Measurements from ENCODE around the gene TMEM151B. TPM values are rescaled to one million over a fixed set of nuclear protein-coding genes. Genes with fewer than 3 reads are reported as not detected.

TMEM151B gene
- total RNA-seq, 2 donors from 2014 or later: 0.09 to 1.1 TPM

GRCh38 chr6:44233567-44234100, 36.6 kb upstream of the TMEM151B start:
- no peak overlapping the region for H3K4me3 ChIP-seq
- intact Hi-C loops (cut with DNase I): loop anchor here (1.0 to 5.0 kb wide), 2 partner anchors 60 to 136 kb away; no protein-coding TSS in a partner anchor
- 35% methylated on average over 14 of the region's 14 CpGs for WGBS
- DNase-seq (ENCODE audit: low spot score): no peak
- H3K4me1 ChIP-seq (replicated peaks): peaks cover 15% of the 10 kb centered on the region
- peak overlapping the region; percentile 69 to 80 for H3K27ac ChIP-seq
- no peaks in the 10 kb centered on the region for H3K36me3 ChIP-seq
- TF ChIP-seq POLR2AphosphoS5 (IDR thresholded peaks at IDR 0.05) (no peak), POLR2A (IDR thresholded peaks at IDR 0.05) (no peak), CTCF (IDR thresholded peaks at IDR 0.05) (no peak)
- H3K27me3 ChIP-seq (replicated peaks; ENCODE audit: insufficient read depth): no peaks in the 10 kb centered on the region
- no peaks in the 10 kb centered on the region for H3K9me3 ChIP-seq

- Histone ChIP-seq H3K9me3 (no peaks in the 10 kb centered on the region), H3K36me3 (no peaks in the 10 kb centered on the region), H3K27me3 (replicated peaks; ENCODE audit: insufficient read depth) (no peaks in the 10 kb centered on the region), H3K27ac (peak overlapping the region; percentile 69 to 80), H3K4me1 (replicated peaks) (peaks cover 15% of the 10 kb centered on the region), H3K4me3 (no peak overlapping the region)
- TF ChIP-seq CTCF (IDR thresholded peaks at IDR 0.05) (peak; percentile 41 to 90 (median 64)), POLR2AphosphoS5 (IDR thresholded peaks at IDR 0.05) (peak; percentile 61), POLR2A (IDR thresholded peaks at IDR 0.05) (no peak)
- intact Hi-C loops (cut with DNase I): loop anchor here (1.0 to 5.0 kb wide), 2 partner anchors 61 to 137 kb away; no protein-coding TSS in a partner anchor
- WGBS: 9% methylated on average over 5 of the region's 5 CpGs
- DNase-seq (ENCODE audit: low spot score): peak; percentile 63
Observed at GRCh38 chr6:44234101-44235025, 35.9 kb upstream of the TMEM151B start.

- Histone ChIP-seq H3K36me3 (no peaks in the 10 kb centered on the region), H3K9me3 (no peaks in the 10 kb centered on the region), H3K27ac (peak overlapping the region; percentile 69 to 80), H3K4me1 (replicated peaks) (peaks cover 15% of the 10 kb centered on the region), H3K4me3 (no peak overlapping the region), H3K27me3 (replicated peaks; ENCODE audit: insufficient read depth) (no peaks in the 10 kb centered on the region)
- TF ChIP-seq CTCF (IDR thresholded peaks at IDR 0.05) (no peak), POLR2AphosphoS5 (IDR thresholded peaks at IDR 0.05) (no peak), POLR2A (IDR thresholded peaks at IDR 0.05) (no peak)
- intact Hi-C loops (cut with DNase I): no loop called here
- WGBS: 61% methylated on average over 6 of the region's 6 CpGs
- DNase-seq (ENCODE audit: low spot score): no peak
Observed at GRCh38 chr6:44235269-44235668, 35.0 kb upstream of the TMEM151B start.

- intact Hi-C loops (cut with DNase I): loop anchor here (2.0 kb wide), 1 partner anchor 17 kb away; no protein-coding TSS in a partner anchor
- no peak for DNase-seq (ENCODE audit: low spot score)
- no peaks in the 10 kb centered on the region for H3K36me3 ChIP-seq
- 87% methylated on average over 6 of the region's 6 CpGs for WGBS
- TF ChIP-seq POLR2A (IDR thresholded peaks at IDR 0.05) (no peak), POLR2AphosphoS5 (IDR thresholded peaks at IDR 0.05) (no peak), CTCF (IDR thresholded peaks at IDR 0.05) (no peak)
- H3K27ac ChIP-seq: no peak overlapping the region
- no peaks in the 10 kb centered on the region for H3K27me3 ChIP-seq (replicated peaks; ENCODE audit: insufficient read depth)
- H3K9me3 ChIP-seq: no peaks in the 10 kb centered on the region
- peaks cover 15% of the 10 kb centered on the region for H3K4me1 ChIP-seq (replicated peaks)
- H3K4me3 ChIP-seq: no peak overlapping the region
Observed at GRCh38 chr6:44235891-44236516, 34.2 kb upstream of the TMEM151B start.
